Keratinocyte (primary cell): ENCODE results near the gene MAD1L1. TPM values are rescaled to one million over a fixed set of nuclear protein-coding genes. Genes with fewer than 3 reads are reported as not detected.

Experiments
- DNase-seq: peaks from one replicate; pipeline ENCODE4 v3.0.0-alpha.2; 2011; ENCODE audit warnings: low read depth, missing footprints, low spot score
- FAIRE-seq: peaks from 2 replicates; lab custom pipeline; 2011; peaks lifted over from hg19 to GRCh38; lab: Jason Lieb, UNC
- H2AFZ ChIP-seq: 2 replicates; pipeline ENCODE4 v1.6.0; 2012; ENCODE audit warnings: low read length, control low read depth, inconsistent platforms; ENCODE audit not compliant: control insufficient read depth
- H3K27ac ChIP-seq: 2 replicates; pipeline ENCODE4 v1.5.1; 2011; ENCODE audit warnings: low read length; ENCODE audit not compliant: control insufficient read depth, insufficient read depth
- H3K27me3 ChIP-seq: 3 replicates; pipeline ENCODE4 v1.6.0; 2011; ENCODE audit warnings: low read length; ENCODE audit not compliant: control insufficient read depth, insufficient read depth; ENCODE audit errors: extremely low read depth
- H3K36me3 ChIP-seq, 2 experiments: 2 replicates in 1 of 2; 3 replicates in 1 of 2; pipeline ENCODE4 v1.5.1; 2011; ENCODE audit warnings: low read length in 2 of 2, mild to moderate bottlenecking in 1 of 2; ENCODE audit not compliant: control insufficient read depth in 2 of 2, insufficient read depth in 2 of 2; ENCODE audit errors: extremely low read depth in 1 of 2
- H3K4me1 ChIP-seq: 3 replicates; pipeline ENCODE4 v1.5.1; 2011; ENCODE audit warnings: low read length; ENCODE audit not compliant: control insufficient read depth, insufficient read depth; ENCODE audit errors: extremely low read depth
- H3K4me2 ChIP-seq: 3 replicates; pipeline ENCODE4 v1.6.0; 2011; ENCODE audit warnings: low read depth, low read length; ENCODE audit not compliant: control insufficient read depth, insufficient read depth; ENCODE audit errors: extremely low read depth
- H3K4me3 ChIP-seq, 3 experiments: fragments of 200-600 bp in 1 of 3; sonication (generic) in 1 of 3; 2 replicates in 2 of 3; 3 replicates in 1 of 3; pipeline ENCODE4 v1.5.1; 2011 to 2016; ENCODE audit warnings: low read length in 3 of 3, mild to moderate bottlenecking in 3 of 3, control low read depth in 2 of 3, inconsistent platforms in 1 of 3, low read depth in 1 of 3, mixed read lengths in 1 of 3, mixed run types in 1 of 3, moderate library complexity in 1 of 3; ENCODE audit not compliant: control insufficient read depth in 2 of 3, insufficient read depth in 2 of 3; ENCODE audit errors: extremely low read depth in 1 of 3
- H3K79me2 ChIP-seq: 2 replicates; pipeline ENCODE4 v1.6.0; 2012; ENCODE audit warnings: low read length; ENCODE audit not compliant: control insufficient read depth, insufficient read depth
- H3K9ac ChIP-seq: 3 replicates; pipeline ENCODE4 v1.6.0; 2011; ENCODE audit warnings: low read length; ENCODE audit not compliant: control insufficient read depth, insufficient read depth; ENCODE audit errors: extremely low read depth
- H3K9me1 ChIP-seq: 3 replicates; pipeline ENCODE4 v1.6.0; 2011; ENCODE audit warnings: low read length; ENCODE audit not compliant: control insufficient read depth, insufficient read depth; ENCODE audit errors: extremely low read depth
- H3K9me3 ChIP-seq: 2 replicates; pipeline ENCODE4 v1.5.1; 2012; ENCODE audit warnings: low read depth, low read length; ENCODE audit not compliant: control insufficient read depth
- H4K20me1 ChIP-seq: 3 replicates; pipeline ENCODE4 v1.6.0; 2011; ENCODE audit warnings: low read length; ENCODE audit not compliant: control insufficient read depth, insufficient read depth; ENCODE audit errors: extremely low read depth
- CTCF ChIP-seq, 3 experiments: IDR thresholded peaks in 1 of 3; conservative IDR thresholded peaks in 1 of 3; optimal IDR thresholded peaks in 1 of 3; 2 replicates in 2 of 3; 3 replicates in 1 of 3; pipeline versions ENCODE3 to v1.5.1; 2011; ENCODE audit warnings: low read length in 3 of 3, mild to moderate bottlenecking in 3 of 3, moderate library complexity in 2 of 3, control low read depth in 1 of 3, inconsistent platforms in 1 of 3; ENCODE audit not compliant: insufficient read depth in 2 of 3; ENCODE audit errors: extremely low read depth in 1 of 3
- EZH2 ChIP-seq: IDR thresholded peaks from one replicate; pipeline ENCODE4 v1.6.1; 2012; ENCODE audit warnings: inconsistent platforms, mild to moderate bottlenecking, low read length, moderate library complexity
- dilution Hi-C: fragments of 300-500 bp; cut with MboI; formaldehyde crosslinking; loops from one replicate; pipeline ENCODE4 v1.7.0; 2020; ENCODE audit warnings: low sequenced_read_pairs; ENCODE audit not compliant: extremely low pct_ligation_motif_present
- polyA plus RNA-seq, 5 experiments: library from polyadenylated mRNA; depleted of rRNA in 3 of 5; stranded (reverse) in 3 of 5; stranded (forward) in 1 of 5; unstranded in 1 of 5; fragments of >200 nt; gene quantifications; 1 replicate in 1 of 5; 2 replicates in 3 of 5; 3 replicates in 1 of 5; pipeline versions ENCODE4 v1.2.1 to v1.2.3, GENCODE V29; 2011 to 2012; ENCODE audit warnings: missing spikeins in 2 of 5, low read depth in 1 of 5, low replicate concordance in 1 of 5

MAD1L1 gene
- polyA plus RNA-seq, 1 donor (not counting 4 experiments of a cell fraction or from before 2014, with no cell fraction given): 18.0 TPM

- H3K27me3 ChIP-seq: no peaks in the 10 kb centered on the region
- no peaks in the 10 kb centered on the region for H3K79me2 ChIP-seq
- no peak overlapping the region for H3K27ac ChIP-seq
- DNase-seq (no peak), FAIRE-seq (no peak)
- H3K4me1 ChIP-seq: no peaks in the 10 kb centered on the region
- no peaks in the 10 kb centered on the region for H3K9me3 ChIP-seq
- H3K4me3 ChIP-seq: no peak overlapping the region
- dilution Hi-C loops: no loop called here
- TF ChIP-seq CTCF (optimal IDR thresholded peaks at IDR 0.05 in 1 of 3, IDR thresholded peaks at IDR 0.05 in 1 of 3, conservative IDR thresholded peaks at IDR 0.05 in 1 of 3; ENCODE audit: extremely low read depth in 1 of 3, insufficient read depth in 2 of 3, low read length in 3 of 3): no peak
- no peak for TF ChIP-seq EZH2
- peaks cover 0 to 3% of the 10 kb centered on the region in 2 experiments for H3K36me3 ChIP-seq
- no peak overlapping the region for H3K4me2 ChIP-seq
- no peaks in the 10 kb centered on the region for H4K20me1 ChIP-seq
- H3K9me1 ChIP-seq: no peaks in the 10 kb centered on the region
- H3K9ac ChIP-seq: no peak overlapping the region
- no peak overlapping the region for H2AFZ ChIP-seq
These were observed 387.0 kb downstream of the MAD1L1 start for GRCh38 chr7:1845536-1846311.

- dilution Hi-C loops: no loop called here
- Histone ChIP-seq H3K36me3 (peaks cover 0 to 3% of the 10 kb centered on the region in 2 experiments), H3K79me2 (no peaks in the 10 kb centered on the region), H2AFZ (no peak overlapping the region), H3K4me2 (no peak overlapping the region), H3K9ac (no peak overlapping the region), H3K27me3 (no peaks in the 10 kb centered on the region), H3K9me3 (no peaks in the 10 kb centered on the region), H3K4me1 (no peaks in the 10 kb centered on the region), H3K4me3 (no peak overlapping the region), H4K20me1 (no peaks in the 10 kb centered on the region), H3K9me1 (no peaks in the 10 kb centered on the region), H3K27ac (no peak overlapping the region)
- DNase-seq (no peak), FAIRE-seq (no peak)
- TF ChIP-seq EZH2: no peak
These were observed 387.8 kb downstream of the MAD1L1 start for GRCh38 chr7:1844951-1845390.
